ENCODE data around the gene SMPD4.
"Not testable (repeated sequence)": the region's sequence is repeated elsewhere in the genome, so short reads cannot be mapped to it uniquely, and the experiment has no call there.

Gene SMPD4

DNA sequence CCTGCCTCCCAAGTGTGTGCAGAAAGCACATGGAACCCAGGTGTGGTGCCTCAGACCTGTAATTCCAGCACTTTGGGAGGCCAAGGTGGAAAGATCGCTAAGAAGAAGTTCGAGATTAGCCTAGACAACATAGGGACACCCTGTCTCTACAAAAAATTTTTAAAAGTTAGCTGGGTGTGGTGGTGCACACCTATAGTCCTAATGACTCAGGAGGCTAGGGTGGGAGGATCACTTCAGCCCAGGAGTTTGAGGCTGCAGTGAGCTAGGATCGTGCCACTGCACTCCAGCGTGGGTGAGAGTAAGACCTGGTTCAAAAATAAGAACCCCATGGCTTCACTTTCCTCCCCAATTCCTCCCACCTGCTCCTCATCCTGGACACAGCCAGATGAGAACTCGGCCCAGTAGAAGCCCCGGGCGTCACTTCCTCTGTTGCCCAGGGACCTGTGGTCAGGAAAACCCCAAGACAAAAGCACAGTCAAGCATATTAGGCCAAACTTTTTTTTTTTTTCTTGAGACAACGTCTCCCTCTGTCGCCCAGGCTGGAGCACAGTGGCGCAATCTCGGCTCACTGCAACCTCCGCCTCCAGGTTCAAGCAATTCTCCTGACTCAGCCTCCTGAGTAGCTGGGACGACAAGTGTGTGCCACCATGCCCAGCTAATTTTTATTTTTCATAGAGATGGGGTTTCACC lies 23.4 kb downstream of the SMPD4 start:
- not testable (repeated sequence) for DNase-seq (ENCODE audit: low read depth)

DNA sequence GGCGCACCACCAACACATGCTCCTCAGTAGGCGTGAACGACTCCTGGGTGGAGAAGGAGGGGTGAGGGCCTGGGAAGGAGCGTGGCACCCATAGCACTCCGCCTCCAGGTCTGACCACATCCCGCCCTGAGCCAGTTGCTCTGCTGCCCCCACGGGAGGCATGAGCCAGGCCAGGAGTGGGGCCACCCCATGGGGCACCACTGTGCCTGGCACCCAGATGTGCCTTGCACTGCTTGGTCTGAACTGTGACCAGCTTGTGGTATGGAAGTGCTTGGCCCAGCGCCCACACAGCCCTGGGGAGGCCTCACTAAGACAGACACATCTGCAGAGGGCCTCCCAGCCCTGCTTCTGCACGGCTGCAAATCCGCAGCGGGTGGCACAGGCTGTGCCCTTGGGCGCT lies 24.0 kb downstream of the SMPD4 start:
- not testable (repeated sequence) for DNase-seq (ENCODE audit: low read depth)

DNA sequence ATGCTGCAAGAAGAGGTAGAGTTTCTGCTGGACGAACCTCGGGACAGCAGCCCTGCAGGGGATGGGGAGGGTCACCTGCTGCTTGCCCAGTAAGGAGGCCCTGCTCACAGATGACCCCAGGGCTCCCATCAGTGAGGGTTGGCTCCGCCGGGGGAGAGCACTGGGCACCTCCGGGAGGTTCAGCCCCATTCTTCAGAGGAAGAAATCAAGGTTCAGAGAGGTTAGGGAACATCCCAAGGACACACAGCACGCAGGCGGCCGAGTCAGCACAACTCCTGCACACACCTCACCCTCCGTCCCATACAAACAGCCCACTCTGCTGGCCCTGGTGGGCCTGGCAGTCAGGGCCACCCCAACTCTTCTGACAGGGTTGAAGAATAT lies 24.8 kb downstream of the SMPD4 start:
- no peak for DNase-seq (ENCODE audit: low read depth)

DNA sequence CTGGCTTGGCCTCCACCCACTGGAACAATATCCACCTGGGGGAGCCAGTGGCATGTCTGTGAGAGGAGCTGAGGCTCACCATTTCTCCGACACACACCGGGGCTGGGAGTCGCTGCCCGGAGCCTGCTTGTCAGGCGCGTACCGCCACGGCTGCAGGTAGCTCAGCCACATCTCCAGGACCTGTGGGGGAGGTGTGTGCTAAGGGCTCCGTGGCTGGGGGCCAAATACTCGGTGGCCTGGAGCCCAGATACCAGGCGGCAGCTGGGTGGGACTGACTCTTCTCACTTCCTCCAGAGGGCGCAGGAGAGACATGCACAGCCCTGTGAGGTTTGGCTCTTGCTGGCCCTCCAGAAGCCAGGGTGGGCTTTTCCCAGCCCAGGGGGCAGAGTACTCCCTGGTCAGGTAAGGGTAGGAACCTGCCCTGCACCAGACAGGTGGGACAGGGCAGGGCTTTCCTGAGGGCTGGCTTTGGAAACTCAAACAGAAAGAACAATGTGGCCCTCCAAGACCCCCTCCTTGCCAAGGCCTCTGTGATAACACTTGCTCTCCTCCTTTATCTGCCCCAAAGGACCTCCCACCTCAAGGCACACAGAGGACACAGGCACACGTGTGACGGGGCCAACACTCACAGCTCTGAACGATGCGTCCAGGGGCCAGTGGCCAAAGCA lies 25.3 kb downstream of the SMPD4 start:
- peak; percentile 32 for DNase-seq (ENCODE audit: low read depth)

DNA sequence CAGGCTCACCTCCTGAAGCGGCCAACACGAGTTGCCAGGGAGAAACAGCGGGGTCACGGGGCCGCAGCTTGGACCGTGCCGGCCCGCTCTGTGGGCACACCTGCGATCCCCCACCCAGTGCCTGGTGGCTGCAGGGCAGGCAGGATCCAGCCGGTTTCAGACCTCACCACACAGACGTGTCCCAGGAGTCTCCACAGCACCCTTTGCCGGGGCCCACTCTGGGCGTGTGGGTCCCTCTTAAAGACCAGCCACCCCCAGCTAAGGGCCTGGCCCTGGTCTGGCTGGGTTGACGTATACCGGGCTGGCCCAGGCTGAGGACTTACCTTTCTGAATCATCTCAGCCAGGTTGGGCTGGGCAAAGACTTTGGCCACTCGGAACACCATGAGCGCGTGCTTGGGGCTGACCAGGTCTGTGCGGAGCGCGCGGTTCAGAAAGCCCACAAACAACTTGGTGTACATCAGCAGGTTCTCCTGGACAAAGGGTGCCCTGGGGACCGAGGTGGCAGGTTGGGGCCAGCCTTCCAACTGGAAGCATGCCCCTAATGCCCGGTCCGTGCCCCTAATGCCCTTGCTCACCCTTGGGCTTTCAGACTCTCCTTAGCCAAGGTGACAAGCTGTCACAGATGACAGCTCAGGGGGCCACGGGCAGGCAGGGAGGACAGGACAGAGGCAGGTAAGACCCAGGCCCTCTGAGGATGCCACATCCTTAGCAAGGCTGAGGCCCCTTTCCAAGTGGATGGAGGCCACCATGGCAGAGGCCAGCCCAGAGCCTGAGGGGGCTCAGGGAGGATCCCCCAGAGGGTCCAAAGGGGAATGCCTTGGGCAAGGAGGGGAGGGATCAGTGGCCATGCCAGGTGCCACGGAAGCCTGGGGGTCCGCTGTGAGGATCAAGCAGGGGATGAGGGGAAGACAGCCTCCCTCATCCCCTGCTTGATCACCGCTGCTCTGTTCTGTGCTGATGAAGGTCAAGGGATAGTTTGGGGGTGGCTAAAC lies 26.3 kb downstream of the SMPD4 start:
- DNase-seq (ENCODE audit: low read depth), result no peak

DNA sequence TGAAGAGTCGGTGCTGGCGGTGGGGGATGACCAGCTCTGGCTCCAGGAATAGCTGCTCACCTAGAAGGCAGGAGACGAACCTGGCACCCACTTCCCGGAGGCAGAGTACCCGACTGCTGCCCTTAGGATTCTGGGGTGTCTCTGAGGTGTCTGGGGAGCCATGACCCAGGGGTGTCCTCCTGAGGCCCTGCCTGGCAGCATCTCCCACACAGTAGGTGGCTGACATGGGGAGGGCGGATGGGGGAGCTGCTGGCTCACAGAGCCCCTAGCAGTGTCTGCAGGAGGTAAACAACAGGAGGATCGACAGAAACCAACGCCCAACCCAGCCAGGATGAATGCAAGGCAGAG lies 27.0 kb downstream of the SMPD4 start:
- not testable (repeated sequence) for DNase-seq (ENCODE audit: low read depth)

DNA sequence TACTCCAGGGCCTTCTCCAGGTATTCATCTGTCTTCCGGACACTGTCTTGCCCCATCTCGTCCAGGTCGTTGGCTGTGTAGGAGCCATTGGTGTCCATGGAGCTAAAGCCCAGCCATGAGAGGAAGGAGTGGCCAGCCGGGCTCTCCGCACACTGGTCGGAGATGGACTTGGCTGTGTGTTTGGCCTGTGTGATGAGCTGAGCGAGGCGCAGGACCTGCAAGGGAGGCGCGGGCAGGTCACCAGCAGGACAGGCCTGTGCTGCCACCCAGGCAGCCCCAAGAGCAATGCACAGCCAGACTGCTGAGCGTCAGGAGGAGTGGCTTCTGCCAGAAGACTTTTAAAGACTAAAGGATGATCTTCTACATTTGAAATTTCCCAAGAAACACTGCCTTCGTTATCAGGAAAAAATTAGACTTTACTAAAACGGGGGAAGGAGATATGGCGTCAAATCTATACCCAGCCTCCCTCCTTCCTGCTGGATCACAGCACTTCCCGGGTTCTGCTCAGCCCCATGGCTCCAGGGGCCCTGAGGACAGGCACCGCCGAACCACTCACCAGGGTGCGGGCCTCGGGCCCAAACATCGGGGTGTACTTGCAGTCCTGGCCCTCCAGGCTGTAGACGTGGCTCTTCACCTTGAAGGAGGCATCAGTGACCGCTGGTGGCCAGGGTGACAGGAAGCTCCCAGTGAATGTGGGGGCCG lies 27.5 kb downstream of the SMPD4 start:
- DNase-seq (ENCODE audit: low read depth), result not testable (repeated sequence)

DNA sequence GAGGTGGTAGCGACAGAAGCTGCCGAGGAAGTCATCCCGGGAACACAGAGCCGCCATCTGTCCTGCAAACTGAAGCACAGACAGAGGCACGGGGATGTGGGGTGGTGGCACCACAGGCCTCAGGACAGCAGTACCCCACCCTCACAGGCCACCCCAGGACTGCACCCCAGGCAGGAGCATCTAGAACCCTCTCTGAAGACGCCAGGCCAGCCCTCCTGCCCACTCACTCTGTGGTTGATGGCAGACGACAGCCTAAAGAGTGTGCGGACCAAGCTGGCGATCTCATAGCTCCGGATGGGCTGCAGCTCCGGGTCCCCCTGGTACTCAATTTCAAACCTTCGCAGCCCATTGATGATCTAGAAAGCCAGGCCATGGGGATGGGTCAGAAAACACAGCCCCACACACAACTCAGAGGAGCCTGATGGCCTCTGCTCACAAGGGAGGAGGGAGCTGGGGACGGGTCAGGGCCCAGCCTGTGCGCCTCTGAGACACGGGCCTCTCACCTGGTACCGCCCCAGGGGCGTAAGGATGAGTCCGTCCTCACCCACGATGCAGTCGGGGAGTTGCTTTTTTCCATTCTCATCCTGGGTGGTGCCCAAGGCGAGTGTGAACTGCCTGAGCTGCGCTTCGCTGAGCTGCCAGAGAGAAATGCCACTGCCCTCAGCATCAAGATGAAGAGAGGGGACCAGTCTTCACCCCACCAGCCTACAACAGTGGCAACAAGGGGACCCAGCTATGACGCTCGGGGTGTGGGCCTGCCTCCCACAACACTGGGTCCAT lies 28.4 kb downstream of the SMPD4 start:
- no peak for DNase-seq (ENCODE audit: low read depth)

DNA sequence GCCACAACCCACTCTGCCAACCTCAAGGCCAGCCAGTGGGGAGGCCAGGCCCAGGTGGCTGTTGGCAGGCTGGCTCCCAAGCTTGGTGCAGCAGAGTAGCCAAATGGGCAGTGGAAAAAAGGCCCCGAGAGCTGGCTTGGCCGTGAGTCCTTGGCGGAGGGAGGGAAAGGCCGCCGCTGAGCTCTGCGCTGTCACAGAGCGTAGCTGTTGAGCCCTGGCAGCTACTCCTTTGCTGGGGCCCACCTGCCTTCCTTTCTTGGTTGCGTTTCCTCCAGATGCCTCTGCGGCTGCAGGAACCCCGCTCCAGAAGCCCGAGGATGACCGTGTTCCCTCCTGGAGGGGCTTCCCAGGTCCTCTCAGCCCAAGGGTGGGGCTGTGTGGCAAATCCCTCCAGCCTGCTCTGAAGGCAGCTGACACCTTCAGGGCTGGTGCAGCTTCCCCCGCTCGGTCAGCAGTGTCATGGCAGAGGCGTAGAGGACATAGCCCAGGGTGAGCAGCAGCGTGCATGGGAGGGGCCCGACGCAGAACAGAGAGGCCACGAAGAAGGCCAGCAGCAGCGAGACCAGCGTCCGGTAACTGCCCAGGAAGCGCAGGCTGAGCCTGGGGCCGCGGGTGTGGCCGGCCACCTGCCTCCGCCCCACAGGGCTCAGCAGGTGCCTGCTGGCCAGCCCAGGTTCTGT lies 29.1 kb downstream of the SMPD4 start:
- not testable (repeated sequence) for DNase-seq (ENCODE audit: low read depth)

DNA sequence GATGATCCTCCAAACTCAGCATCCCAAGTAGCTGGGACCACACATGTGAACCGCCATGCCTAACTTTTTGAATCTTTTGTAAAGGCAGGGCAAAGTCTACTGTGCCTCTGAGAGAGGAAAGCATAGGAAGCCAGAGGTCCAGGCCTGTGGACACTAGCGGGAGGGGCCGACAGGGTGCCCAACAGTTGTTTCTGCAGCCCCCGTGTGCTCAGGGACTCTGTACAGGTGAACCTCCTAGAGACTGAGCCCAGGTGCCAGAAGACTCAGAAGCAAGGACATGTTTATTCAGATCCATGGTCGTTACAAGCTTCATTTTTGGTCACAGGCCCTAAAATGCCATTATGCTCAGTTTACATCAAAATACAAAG lies 30.3 kb downstream of the SMPD4 start:
- DNase-seq (ENCODE audit: low read depth), result not testable (repeated sequence)

DNA sequence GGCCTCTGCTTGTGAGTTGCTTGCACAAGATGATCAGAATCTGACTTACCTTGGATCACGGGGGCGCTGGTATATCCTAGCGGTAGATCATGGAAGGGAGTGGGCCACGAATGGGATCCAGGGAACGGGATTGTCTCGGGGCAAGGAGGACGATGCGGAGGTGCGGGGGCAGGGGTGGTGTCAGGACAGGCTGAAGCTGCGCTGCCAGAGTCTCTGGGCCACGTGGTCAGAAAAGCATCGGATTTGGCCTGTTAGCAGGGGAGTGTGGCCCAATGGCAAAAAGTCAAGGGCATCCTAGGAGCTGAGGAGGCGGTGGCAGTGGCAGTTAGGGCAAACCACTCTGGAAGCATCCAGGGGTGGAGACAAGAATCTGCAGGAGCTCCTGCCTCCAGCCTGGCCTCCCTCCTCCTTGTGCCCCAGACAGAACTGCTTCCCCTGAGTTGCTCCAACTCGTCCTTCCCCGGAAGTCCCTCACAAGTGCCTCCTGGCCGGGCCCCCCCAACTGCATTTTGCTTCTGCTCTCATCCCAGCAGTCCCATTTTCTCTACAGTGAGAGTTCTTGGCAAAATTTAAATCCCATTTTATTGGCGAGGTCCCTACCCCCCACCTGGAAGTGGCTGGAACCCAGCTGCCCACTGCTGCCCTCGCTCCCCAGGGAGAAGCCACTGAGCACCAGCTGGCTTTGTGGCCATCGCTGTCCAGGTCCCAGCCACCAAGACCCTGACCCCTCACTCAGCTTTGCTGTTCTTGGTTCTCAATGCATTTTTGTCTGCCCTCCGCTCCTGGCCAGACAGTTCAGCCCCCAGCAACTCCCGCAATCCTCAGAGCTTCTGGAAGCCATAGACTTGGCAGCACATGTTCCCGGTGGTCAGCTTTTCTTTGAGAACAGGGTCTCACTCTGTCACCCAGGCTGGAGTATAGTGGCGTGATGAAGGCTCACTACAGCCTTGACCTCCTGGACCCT lies 30.9 kb downstream of the SMPD4 start:
- DNase-seq (ENCODE audit: low read depth), result no peak

DNA sequence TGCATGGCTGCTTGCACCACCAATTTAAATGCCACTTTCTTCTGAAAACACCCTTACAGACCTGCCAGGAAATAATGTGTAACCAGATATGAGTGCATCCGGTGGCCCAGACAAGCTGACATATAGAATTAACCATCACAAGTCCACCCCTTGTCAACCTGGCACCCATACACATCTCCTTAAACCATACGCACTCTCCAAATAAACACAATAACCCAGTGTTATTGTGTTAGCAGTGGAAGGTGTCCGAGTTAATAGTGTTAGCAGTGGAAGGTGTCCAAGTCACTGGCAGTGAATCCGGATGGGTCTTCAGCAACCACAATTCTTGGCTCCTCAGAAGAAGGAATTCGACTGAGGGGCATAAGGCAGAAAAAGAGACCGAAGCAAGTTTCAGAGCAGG lies 32.9 kb downstream of the SMPD4 start:
- DNase-seq (ENCODE audit: low read depth), result not testable (repeated sequence)

DNA sequence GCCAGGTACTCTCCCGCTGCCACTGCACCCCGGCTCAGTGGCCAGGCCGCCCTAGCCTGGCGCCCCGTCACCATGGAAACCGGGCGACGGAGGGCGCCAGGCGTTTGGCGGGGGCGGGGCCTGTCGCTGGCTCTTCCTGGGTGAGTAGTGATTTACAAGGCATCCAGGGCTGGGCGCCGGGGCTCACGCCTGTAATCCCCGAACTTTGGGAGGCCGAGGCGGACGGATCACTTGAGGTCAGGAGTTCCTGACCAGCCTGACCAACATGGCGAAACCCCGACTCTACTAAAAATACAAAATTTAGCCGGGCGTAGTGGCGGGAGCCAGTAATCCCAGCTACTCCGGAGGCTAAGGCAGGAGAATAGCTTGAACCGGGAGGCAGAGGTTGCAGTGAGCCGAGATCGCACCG lies 36.4 kb downstream of the SMPD4 start, which contains the start of gene CCDC74B:
Gene CCDC74B (minus strand): TSS at position 107 of the 409 bp plus-strand sequence. CDS start 116 bp downstream, outside the sequence.
- peak; percentile 25 for DNase-seq (ENCODE audit: low read depth)

DNA sequence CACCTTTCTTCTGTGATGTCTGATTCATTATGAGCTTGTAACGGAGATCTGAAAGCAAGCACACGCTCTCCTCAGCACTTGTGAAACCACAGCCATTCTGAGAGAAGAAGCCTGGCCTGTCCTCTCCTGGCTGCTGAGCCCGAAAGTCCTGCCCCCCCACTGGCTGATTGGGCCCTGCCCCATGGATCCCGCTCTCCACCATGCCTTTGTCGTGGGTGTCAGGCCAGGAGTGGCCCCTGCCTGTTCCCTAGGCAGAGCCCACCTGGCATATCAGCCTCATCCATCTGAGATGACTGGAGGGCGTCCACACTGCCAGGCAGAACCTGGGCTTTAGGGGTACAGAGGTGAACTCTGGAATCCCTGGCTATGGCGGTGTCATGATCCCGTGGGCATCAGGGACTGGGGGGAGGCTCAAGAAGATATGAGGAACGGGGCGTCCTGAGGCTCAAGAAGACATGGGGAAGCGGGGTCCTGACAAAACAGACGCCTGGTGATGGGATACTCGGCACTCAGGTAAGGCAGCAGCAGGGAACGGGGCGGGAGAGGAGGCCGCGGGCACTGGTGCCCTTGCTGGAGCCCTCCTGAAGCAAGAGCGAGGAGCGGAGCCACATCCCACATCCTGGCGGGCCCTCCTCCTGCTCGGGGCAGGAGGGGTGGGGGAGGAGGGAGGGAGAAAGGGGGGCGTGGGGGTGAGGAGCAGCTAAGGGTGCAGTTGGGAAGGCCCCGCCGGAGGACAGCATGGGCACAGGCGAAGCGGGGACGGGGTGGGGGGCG lies 37.9 kb downstream of the SMPD4 start:
- not testable (repeated sequence) for DNase-seq (ENCODE audit: low read depth)

DNA sequence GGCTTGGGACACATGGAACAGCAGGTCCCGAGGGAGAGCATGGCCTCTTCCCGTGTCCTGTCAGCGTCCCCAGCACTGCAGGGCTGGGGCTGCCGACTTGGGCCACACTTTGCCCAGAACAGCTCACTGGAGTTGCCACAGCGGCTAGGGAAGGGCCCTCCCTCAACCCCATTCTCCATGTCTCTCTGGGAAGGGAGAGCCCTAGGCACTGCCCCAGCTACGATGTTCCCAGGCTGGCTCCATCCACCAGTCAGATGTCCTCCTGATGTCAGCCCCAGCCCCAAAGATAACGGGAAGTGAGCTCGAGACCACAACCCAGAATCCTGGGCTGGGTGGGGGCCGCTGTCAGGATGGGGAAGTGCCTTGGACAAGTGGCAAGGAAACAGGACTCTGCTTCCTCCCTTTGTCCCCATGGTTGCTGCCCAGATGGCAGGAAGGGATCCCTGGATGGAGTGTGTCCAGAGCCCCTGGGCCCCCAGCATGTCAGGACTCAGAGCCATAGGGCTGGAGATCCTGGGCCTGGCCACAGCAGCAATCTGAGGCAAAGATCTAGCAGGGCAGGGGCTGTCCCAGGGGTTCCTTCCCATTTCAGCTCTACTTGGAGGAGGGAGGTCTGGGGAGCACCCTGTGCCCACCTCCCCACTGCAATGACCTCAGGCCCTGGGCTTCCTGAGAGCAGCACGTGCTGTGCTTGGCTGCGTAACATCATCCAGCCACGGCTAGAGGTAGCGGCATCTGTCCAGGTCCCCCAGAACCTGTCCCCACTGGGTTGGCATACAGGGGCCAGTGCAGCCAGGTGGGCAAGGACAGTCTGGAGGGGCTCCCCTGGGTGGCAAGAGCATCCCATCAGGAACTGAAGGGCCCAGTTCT lies 38.8 kb downstream of the SMPD4 start:
- DNase-seq (ENCODE audit: low read depth), result not testable (repeated sequence)

DNA sequence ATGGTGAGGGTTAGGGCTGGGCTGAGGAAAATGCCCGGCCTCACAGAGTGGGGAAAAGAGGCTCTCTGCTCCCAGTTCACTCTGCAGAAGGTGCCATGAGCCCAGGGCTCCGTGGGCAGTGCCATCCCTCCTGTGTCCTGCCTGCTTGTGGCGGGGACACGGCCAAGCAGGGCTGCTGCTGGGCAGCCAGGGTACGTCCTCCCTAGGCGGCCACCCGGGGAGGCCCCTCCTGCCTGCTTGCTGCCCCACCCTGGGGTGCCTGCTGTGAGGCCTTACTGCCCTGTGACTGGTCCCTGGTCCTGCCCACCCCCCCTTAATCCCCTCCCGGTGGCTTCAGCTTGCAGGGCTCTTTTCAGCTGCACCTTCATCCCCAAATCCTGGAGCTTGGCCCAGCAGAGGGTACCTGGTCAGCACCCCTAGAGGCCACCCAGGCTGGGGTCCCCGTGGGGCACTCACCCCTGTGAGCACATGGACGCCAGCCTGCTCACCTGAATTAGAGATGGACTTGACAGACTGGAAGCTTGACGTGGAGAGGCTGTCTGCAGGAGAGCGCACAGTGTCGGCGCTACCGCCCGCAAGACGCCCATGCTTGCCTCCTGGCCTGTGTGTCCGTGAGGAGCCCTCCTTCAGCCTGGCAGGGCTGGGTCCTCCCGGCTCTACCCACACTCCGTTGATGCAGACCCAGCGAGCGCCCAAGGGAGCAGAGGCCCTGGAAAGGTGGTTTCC lies 39.6 kb downstream of the SMPD4 start:
- not testable (repeated sequence) for DNase-seq (ENCODE audit: low read depth)

DNA sequence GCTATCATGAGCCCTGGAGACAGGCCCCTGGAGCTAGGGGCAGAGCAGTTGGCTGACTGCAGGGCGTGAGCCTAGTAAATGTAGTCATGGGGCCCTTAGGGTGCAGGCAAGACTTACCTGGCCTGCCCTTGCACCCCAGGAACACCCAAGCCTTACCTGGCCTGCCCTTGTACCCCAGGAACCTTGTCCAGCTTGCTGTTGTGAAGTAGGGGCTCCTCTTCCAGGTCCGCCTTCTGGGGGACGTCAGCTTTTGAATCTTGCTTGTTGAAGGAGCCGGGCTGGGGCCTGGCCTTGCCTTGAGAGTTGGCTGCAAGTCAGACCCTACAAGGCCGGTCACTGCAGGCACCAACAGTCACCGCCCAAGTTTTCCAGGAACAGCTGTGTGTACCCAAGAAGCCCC lies 40.4 kb downstream of the SMPD4 start:
- DNase-seq (ENCODE audit: low read depth), result not testable (repeated sequence)

All from fibroblast of gingiva (primary cell).